Measurements from ENCODE around the gene NCOA3. TPM values are rescaled to one million over a fixed set of nuclear protein-coding genes. Genes with fewer than 3 reads are reported as not detected.

NCOA3 gene
- polyA plus RNA-seq, 5 donors: 25.8 to 41.9 (median 39.2) TPM

DNA sequence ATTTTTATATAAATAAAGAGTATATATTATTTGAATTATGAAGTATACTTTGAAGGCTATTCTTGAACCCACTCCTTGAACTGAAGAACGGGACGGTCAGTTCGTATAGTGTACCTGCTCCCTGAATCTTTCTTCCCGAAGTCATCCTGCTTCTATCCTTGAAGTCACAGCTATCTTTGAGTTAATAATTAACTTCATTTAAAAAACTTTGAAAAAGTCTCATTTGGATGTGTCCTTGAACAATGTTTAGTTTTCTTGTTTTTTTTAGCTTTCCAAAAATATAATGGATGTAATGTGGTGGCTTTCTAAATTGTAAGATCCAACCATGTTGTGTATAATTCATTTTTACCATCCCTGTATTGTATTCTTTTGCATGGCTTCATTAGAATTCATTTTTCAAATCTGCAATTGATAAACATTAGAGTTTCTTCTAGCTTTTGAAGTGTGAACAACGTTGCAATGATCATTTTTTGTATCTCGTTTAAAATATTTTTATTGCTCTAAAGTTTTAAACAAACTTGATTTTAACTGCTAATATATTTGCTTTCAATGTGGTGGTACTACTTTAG, 94.4 kb downstream of the NCOA3 start:
- no peak for DNase-seq

DNA sequence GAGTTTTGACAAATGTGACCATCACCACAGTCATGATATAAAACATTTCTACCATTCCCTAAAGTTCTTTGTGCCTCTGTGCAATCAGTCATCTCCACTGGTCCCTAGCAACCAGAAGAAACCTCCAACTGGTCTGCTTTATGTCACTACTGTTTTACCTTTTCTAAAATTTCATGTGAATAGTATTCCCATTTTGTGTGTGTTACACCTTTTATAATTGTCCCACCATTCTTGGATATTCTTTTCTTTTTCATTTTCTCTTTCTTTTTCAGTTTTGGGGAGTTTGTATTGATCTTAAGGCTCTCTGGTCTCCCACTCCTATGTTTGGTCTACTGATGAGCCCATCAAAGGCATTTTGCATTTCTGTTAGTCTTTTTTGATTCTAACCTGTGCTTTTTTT, 95.4 kb downstream of the NCOA3 start:
- DNase-seq: no peak

DNA sequence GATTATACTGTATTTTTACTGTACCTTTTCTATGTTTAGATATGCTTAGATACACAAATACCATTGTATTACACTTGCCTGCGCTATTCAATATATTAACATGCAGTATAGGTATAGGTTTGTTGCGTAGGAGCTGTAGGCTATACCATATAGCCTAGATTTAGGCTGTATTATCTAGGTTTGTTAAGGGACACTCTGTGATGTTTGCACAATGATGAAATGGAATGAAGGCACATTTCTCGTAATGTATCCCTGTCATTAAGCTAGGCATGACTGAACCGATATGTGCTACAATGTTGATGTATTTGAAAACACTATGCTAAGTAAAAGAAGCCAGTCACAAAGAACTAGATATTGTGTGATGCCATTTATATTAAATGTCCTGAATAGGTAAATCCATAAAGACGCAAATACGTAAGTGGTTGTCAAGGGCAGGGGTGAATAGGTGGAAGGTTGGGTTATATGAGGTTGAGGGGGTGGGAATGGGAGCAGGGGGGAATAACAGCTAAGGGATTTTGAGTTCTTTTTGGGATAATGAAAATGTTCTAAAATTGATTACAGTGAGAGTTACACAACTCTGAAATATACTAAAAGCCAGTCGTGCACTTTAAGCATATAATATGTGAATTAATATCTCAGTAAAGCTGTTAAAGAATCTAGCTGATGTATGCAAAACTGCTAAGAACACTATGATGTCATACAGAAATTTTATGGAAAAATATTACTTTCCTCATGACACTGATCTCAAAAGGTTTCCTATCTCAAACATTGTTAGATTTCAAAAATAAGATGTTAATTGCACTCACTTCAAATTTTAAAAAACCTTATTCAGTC, 97.4 kb downstream of the NCOA3 start:
- DNase-seq: no peak

GRCh38 chr20:47600967-47601547, 99.4 kb downstream of the NCOA3 start:
- DNase-seq: no peak

GRCh38 chr20:47603260-47603659, 101.6 kb downstream of the NCOA3 start:
- DNase-seq: no peak

DNA sequence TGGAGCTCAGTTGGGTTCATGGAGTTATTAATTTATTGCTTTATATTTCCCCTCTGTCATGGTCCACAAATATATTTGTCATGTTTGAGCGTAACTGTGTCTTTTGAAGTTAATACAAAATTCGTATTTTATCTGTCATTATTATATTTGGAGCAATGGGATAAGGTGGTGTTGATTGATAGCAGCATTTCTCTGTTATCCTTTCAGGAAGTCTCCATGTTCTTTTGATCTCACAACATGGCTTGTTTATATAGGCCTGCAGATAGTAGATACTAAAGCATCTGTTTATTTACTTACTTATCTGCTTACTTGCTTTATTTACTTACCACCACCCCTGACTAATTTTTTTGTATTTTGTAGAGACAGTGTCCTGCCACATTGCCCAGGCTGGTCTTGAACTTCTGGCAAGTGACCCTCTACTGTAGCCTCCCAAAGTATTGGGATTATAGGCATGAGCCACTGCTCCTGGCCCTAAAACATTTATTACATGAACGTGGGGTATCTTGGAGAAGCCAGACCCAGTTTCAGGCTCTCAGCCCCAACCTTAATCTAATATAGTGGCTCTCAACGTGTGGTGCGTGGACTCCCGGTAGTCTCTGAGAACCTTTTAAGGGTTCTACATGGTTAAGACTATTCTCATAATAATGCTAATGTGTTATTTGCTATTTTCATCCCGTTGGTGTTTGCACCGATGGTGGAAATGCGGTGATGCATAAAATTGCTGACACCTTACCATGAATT, 104.2 kb downstream of the NCOA3 start:
- DNase-seq: no peak

DNA sequence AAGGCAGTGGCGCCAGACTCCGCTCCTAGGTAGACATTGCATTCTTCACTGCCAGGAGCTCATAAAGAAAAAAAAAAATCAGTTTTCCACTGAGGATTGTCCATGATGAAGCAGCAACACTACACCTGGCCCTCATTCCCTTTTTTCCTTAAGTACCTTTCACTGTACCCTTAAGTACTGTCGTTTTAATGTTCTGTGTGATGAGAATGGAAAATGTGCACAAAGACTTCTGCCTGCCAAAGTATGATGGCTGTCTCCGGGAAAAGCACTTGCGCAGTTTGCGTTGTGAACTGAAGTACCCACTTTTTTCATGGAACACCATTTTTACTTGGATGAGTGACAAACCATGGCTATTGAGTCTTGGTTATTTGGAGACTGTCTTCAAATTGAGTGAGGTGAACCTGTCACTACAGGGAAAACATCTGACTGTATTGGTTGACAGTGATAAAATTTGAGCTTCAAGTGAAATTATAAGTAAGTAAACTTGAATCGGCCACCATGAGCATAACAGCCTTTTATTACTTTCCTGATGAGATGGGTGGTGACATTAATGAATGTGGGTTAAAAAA, 104.8 kb downstream of the NCOA3 start:
- DNase-seq: no peak

DNA sequence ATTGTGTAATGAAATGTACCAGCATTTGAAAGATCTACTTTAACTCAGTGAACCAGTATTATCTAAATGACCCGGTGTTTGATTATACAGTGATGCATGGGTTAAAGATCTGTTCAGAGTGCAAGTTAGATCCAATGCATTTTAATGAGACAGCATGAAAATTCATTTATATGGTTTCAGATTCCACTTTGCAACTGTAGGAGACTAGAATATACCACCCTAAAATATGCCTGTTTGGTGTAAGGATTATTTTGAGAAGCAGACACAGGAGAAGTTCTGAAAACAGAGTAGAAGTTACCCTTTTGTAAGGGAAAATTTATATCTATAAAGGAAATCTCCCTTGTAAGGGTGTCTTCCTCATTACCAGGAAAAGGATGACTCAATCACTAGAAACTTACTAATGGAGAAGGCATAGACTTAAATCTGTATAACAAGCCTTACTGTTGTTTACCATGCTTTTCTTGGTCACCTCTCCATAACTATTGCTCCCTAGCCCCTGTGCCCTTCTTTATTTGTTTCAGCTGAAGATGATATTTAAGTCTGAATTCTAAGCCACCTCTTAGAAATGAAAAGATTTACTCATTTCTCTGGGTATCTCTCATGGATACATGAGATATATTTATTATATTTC, 105.4 kb downstream of the NCOA3 start:
- DNase-seq: no peak

- no peak for DNase-seq
Measured at GRCh38 chr20:47609001-47609400, 107.3 kb downstream of the NCOA3 start.

DNA sequence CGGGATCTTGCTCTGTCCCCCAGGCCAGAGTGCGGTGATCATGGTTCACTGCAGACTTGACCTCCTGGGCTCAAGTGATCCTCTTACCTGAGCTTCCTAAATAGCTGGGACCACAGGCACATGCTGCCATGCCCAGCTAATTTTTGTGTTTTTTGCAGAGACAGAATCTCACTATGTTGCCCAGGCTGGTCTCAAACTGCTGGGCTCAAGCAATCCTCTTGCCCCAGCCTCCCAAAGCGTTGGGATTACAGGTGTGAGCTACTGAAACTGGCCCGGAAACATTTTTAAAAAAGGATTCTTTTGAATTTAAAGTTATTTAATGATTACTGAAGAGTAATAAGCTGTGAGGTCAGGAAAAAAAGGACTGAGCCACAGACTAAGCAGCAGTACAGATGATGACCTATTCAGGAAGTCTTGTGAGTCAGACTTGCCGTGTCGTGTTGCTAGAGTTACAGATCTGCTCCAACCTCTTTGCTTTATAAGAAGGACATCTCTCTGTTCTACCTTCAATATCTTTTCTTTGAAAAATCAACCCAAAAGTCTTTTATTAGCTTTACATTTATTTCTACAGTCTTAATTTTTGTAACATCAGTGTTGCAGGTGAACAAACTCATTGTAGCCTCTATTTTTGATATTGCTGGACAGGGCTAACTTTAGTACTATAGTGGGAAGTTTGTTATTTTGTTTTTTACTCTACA, 108.7 kb downstream of the NCOA3 start:
- DNase-seq: no peak

GRCh38 chr20:47610945-47611250, 109.2 kb downstream of the NCOA3 start:
- no peak for DNase-seq

DNA sequence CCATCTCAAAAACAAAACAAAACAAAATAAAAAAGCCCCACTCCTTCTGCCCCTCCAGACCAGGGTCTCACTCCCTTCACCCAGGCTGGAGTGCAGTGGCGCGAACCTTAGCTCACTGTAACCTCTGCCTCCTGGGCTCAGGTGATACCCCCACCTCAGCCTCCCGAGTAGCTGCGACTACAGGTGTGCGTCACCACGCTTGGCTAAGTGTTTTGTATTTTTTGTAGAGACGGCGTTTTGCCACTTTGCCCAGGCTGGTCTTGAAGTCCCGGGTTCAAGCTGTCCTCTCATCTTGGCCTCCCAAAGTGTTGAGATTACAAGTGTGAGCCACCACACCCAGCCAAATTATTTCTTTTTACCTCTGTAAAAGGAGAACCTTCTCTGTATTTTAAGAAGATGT, 110.1 kb downstream of the NCOA3 start:
- no peak for DNase-seq

- no peak for DNase-seq
Measured at GRCh38 chr20:47612670-47613069, 111.0 kb downstream of the NCOA3 start.

- DNase-seq: no peak
Measured at GRCh38 chr20:47614703-47615309, 113.1 kb downstream of the NCOA3 start.

DNA sequence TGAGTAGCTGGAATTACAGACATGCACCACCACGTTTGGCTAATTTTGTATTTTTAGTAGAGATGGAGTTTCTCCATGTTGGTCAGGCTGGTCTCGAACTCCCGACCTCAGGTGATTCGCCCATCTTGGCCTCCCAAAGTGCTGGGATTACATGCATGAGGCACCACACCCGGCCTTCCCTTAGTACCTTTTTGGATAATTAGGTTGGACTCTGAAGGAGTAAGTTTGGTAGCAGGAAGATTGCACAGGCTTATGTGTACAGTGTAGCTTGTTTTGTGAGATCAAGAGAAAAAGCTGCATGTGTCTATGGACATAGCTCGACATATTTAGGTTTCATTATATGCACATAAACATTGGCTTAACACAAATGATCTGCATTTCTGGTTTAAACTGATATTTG, 116.8 kb downstream of the NCOA3 start:
- no peak for DNase-seq

- DNase-seq: peak in 1 of 2 donors; percentile 48
Measured at GRCh38 chr20:47620808-47621805, 119.4 kb downstream of the NCOA3 start.

DNA sequence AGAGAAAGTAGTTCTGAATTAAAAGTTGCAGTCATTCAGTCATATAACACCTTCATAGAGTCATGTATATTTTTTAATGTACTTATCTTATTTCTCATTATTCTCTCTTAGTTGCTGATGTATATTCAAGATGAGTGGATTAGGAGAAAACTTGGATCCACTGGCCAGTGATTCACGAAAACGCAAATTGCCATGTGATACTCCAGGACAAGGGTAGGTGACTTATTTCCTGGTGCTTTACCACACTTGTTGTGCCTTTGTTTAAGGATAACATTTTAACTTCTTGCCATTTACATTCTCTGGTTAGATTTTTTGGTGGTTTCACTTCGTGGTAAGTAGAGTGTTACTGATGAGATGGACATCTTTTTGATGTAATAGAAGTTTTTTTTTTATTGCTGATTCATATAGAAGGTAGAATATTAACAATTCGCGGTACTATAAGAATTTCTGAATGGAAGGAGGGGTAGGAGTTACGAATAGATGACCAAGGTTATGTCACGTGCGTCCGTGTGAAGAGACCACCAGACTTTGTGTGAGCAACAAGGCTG, 120.5 kb downstream of the NCOA3 start:
- DNase-seq: no peak

DNA sequence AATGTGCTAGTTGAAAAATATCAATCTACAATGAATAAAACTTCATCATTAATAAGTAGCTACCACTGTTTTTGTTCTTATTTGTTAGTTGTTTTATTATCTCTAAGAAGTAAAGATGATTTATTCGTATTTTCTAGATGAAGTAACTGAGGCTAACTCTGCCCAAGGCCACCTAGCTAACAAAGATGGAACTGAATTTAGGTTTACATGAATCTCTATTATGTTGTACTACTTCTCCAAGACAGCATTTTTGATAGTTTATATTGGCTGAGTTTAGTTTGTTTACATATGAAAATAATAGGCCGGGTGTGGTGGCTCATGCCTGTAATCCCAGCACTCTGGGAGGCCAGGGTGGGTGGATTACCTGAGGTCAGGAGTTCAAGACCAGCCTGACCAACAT, 121.5 kb downstream of the NCOA3 start:
- DNase-seq: no peak

DNA sequence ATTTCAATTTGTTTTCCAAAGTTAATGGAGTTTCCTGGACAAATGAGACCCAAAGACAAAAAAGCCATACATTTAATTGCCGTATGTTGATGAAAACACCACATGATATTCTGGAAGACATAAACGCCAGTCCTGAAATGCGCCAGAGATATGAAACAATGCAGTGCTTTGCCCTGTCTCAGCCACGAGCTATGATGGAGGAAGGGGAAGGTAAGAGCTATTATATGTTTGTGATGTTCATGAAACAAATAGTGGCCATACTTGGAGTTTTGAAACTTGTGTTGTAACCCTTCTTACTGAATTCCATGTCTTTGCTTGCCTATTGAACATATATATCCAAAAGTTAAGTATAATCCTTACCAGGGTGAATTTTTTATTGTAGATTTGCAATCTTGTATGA, 125.9 kb downstream of the NCOA3 start:
- no peak for DNase-seq

Data from right lung (tissue), 5 donors.